Vagina (tissue), 2 donors: Measurements from ENCODE around the gene WWOX.

Source experiments
- POLR2A ChIP-seq, 2 donors: fragments of 450-650 bp; IDR thresholded peaks; one replicate each; pipeline ENCODE4 v1.6.1; 2017; ENCODE audit warnings: antibody characterized with exemption in 2 of 2, mild to moderate bottlenecking in 2 of 2, moderate library complexity in 2 of 2
- POLR2AphosphoS5 ChIP-seq, 2 donors: sonication (generic); formaldehyde crosslinking; IDR thresholded peaks; one replicate each; pipeline ENCODE4 v1.9.0; 2017; ENCODE audit warnings: antibody characterized with exemption in 2 of 2, mild to moderate bottlenecking in 2 of 2, low read depth in 1 of 2; ENCODE audit not compliant: insufficient read depth in 1 of 2

GRCh38 chr16:78976212-78976611 is 876.8 kb downstream of the WWOX start:
- TF ChIP-seq POLR2AphosphoS5 (IDR thresholded peaks at IDR 0.05; ENCODE audit: insufficient read depth in 1 of 2, low read depth in 1 of 2) (no peak), POLR2A (IDR thresholded peaks at IDR 0.05) (no peak)
